K562 (cell line): ENCODE measurements around the gene EPHB1. TPM values are rescaled to one million over a fixed set of nuclear protein-coding genes. Genes with fewer than 3 reads are reported as not detected.

Experiments used
- ATAC-seq: fragments of 200-7000 bp; cut with Tn5 transposase; 3 replicates; pipeline ENCODE4 v1.9.1; 2020; ENCODE audit warnings: moderate library complexity
- BruUV-seq: library from RNA; stranded (reverse); fragments of 400-500 nt; replicated peaks from 2 replicates; lab custom pipeline; 2021; lab: Mats Ljungman, UMichigan
- CTCF ChIA-PET: fragments of 300-600 bp; formaldehyde crosslinking; extraction: SDS; loops from one replicate; lab custom pipeline; 2021; ENCODE audit warnings: low intra/inter-chr PET ratio; lab: Yijun Ruan, JAX
- POLR2A ChIA-PET: fragments of 300-600, 350-650 bp; sonication (Branson Sonifier 250); formaldehyde crosslinking; extraction: SDS; loops from one replicate; lab custom pipeline; 2021; ENCODE audit warnings: antibody characterized with exemption, inconsistent platforms; lab: Yijun Ruan, JAX
- DNase-seq, 4 experiments: peaks; one replicate each; pipeline versions ENCODE4 v3.0.0 to v3.0.0-alpha.2; 2011 to 2018; ENCODE audit warnings: low spot score in 3 of 4, mixed read lengths in 3 of 4; ENCODE audit errors: extremely low read depth in 1 of 4
- FAIRE-seq: peaks from 2 replicates; lab custom pipeline; 2011; peaks lifted over from hg19 to GRCh38; lab: Jason Lieb, UNC
- H2AFZ ChIP-seq: 2 replicates; pipeline ENCODE4 v1.6.0; 2011; ENCODE audit warnings: low read depth, low read length, control low read depth, inconsistent platforms
- H3K27ac ChIP-seq: fragments of 200-600 bp; 3 replicates; pipeline ENCODE4 v1.8.0; 2011; ENCODE audit warnings: low read depth, mild to moderate bottlenecking, control low read depth, inconsistent platforms, low read length, moderate library complexity, mixed read lengths; ENCODE audit errors: extremely low read depth
- H3K27me3 ChIP-seq, 2 experiments: fragments of 300-600 bp in 1 of 2; 2 replicates in 1 of 2; 3 replicates in 1 of 2; pipeline versions ENCODE4 v1.6.0 to v1.8.0; 2011; ENCODE audit warnings: inconsistent platforms in 2 of 2, low read length in 2 of 2, mild to moderate bottlenecking in 1 of 2, mixed read lengths in 1 of 2, moderate library complexity in 1 of 2; ENCODE audit not compliant: control insufficient read depth in 2 of 2, insufficient read depth in 2 of 2
- H3K36me3 ChIP-seq: fragments of 300-600 bp; 3 replicates; pipeline ENCODE4 v1.8.0; 2011; ENCODE audit warnings: mild to moderate bottlenecking, low read length, inconsistent platforms; ENCODE audit not compliant: control insufficient read depth, insufficient read depth
- H3K4me1 ChIP-seq, 2 experiments: fragments of 200-600 bp in 1 of 2; replicated peaks in 1 of 2; 2 replicates in 1 of 2; 3 replicates in 1 of 2; pipeline versions ENCODE4 v1.5.1 to v1.8.0; 2011; ENCODE audit warnings: inconsistent platforms in 2 of 2, low read length in 2 of 2, mild to moderate bottlenecking in 1 of 2, mixed read lengths in 1 of 2, moderate library complexity in 1 of 2; ENCODE audit not compliant: control insufficient read depth in 2 of 2, insufficient read depth in 2 of 2
- H3K4me2 ChIP-seq: 2 replicates; pipeline ENCODE4 v1.6.1; 2011; ENCODE audit warnings: low read length, control low read depth, inconsistent platforms, mixed read lengths; ENCODE audit not compliant: insufficient read depth
- H3K4me3 ChIP-seq: fragments of 200-600 bp; sonication (generic), shearing (Covaris generic); 2 replicates; pipeline ENCODE4 v1.5.1; 2016; ENCODE audit warnings: control low read depth, inconsistent platforms
- H3K79me2 ChIP-seq: fragments of 200-600 bp; 3 replicates; pipeline ENCODE4 v1.8.0; 2011; ENCODE audit warnings: low read length, inconsistent platforms; ENCODE audit not compliant: control insufficient read depth, insufficient read depth
- H3K9ac ChIP-seq, 2 experiments: 2 replicates each; pipeline versions ENCODE4 v1.6.0 to v1.6.1; 2011; ENCODE audit warnings: low read depth in 2 of 2, low read length in 2 of 2, control low read depth in 1 of 2, inconsistent platforms in 1 of 2, mild to moderate bottlenecking in 1 of 2, mixed read lengths in 1 of 2; ENCODE audit not compliant: insufficient read depth in 1 of 2
- H3K9me1 ChIP-seq: one replicate; pipeline ENCODE4 v1.6.0; 2011; ENCODE audit warnings: inconsistent platforms, mild to moderate bottlenecking, low read length, moderate library complexity; ENCODE audit not compliant: control insufficient read depth, insufficient read depth
- H3K9me3 ChIP-seq: replicated peaks from 2 replicates; pipeline ENCODE4 v1.5.1; 2011; ENCODE audit warnings: low read depth, low read length, inconsistent platforms; ENCODE audit not compliant: control insufficient read depth, insufficient read depth
- H4K20me1 ChIP-seq: replicated peaks from 2 replicates; pipeline ENCODE4 v1.6.1; 2011; ENCODE audit warnings: low read length, inconsistent platforms, mixed read lengths; ENCODE audit not compliant: control insufficient read depth, insufficient read depth
- BCL6 ChIP-seq: fragments of 250-450 bp; sonication (Bioruptor Pico); IDR thresholded peaks from 2 replicates; pipeline ENCODE4 v1.4.0; 2020
- CEBPB ChIP-seq: fragments of 450-650 bp; IDR thresholded peaks from 2 replicates; pipeline ENCODE4 v1.6.1; 2016; ENCODE audit warnings: missing genetic modification characterization, missing compliant biosample characterization
- E2F3 ChIP-seq: fragments of 250-450 bp; sonication (Bioruptor Pico); IDR thresholded peaks from 2 replicates; pipeline ENCODE4 v1.4.0; 2020; ENCODE audit warnings: mild to moderate bottlenecking
- ELF4 ChIP-seq: fragments of 450-650 bp; formaldehyde crosslinking; IDR thresholded peaks from 2 replicates; pipeline ENCODE4 v1.4.0; 2022; ENCODE audit warnings: missing genetic modification characterization
- NFIX ChIP-seq: fragments of 250-450 bp; sonication (Bioruptor Pico); IDR thresholded peaks from 2 replicates; pipeline ENCODE4 v1.4.0; 2020; ENCODE audit warnings: low read depth, mild to moderate bottlenecking, moderate library complexity
- ZBTB17 ChIP-seq: fragments of 450-650 bp; formaldehyde crosslinking; IDR thresholded peaks from 2 replicates; pipeline ENCODE4 v1.4.0; 2020; ENCODE audit warnings: mild to moderate bottlenecking
- ZC3H4 ChIP-seq: sonication (generic); formaldehyde crosslinking; IDR thresholded peaks from 2 replicates; pipeline ENCODE4 v1.9.0; 2021; ENCODE audit warnings: missing genetic modification reagents, borderline replicate concordance
- ZNF174 ChIP-seq: fragments of 250-450 bp; sonication (Bioruptor Pico); IDR thresholded peaks from 2 replicates; pipeline ENCODE4 v1.4.0; 2020; ENCODE audit warnings: mild to moderate bottlenecking
- ZNF707 ChIP-seq: fragments of 250-450 bp; sonication (Bioruptor Pico); conservative IDR thresholded peaks from 2 replicates; pipeline ENCODE4 v1.8.0; 2022; ENCODE audit warnings: inconsistent platforms, mild to moderate bottlenecking, moderate library complexity
- WGBS: fragments of 100-300 bp; shearing (Covaris generic); methylation state at CpG from one replicate; pipeline ENCODE4 v1.1.6; 2016; ENCODE audit warnings: low coverage, mixed read lengths; ENCODE audit not compliant: insufficient coverage; ENCODE audit errors: missing lambda C conversion rate; 5-methylcytosine and 5-hydroxymethylcytosine counted together
- in situ Hi-C: fragments of 300-500 bp; cut with MboI; formaldehyde crosslinking; loops from 4 replicates; pipeline ENCODE4 v1.15.0; 2018; ENCODE audit warnings: inconsistent platforms, mixed read lengths
- intact Hi-C: fragments of 100-400 bp; cut with micrococcal nuclease; formaldehyde crosslinking; loops from 2 replicates; pipeline ENCODE4 v1.14.2; 2022
- polyA plus RNA-seq, 8 experiments: library from polyadenylated mRNA; depleted of rRNA in 4 of 8; stranded (reverse) in 5 of 8; unstranded in 3 of 8; fragments of >200 nt; fragmentation: Nextera tagmentation in 2 of 8; fragmentation: Illumina TruSeq in 1 of 8; extraction: Ambion mirVana in 2 of 8; extraction: Trizol in 1 of 8; gene quantifications; 2 replicates each; pipeline versions ENCODE4 v1.2.1 to v1.2.3, GENCODE V29; 2011 to 2014; ENCODE audit warnings: inconsistent platforms in 1 of 8, missing spikeins in 1 of 8
- total RNA-seq, 7 experiments: library from RNA; depleted of rRNA in 6 of 7; stranded (reverse); fragments of >200 nt in 6 of 7; fragmentation: Illumina TruSeq in 2 of 7; extraction: Trizol in 2 of 7; gene quantifications; 2 replicates each; pipeline versions ENCODE4 v1.2.1 to v1.2.3, GENCODE V29; 2011 to 2021; ENCODE audit warnings: low replicate concordance in 1 of 7
- TF ChIP-seq, protein P1 (sequence below), 2 experiments: fragments of 450-650 bp in 1 of 2; sonication (generic) in 1 of 2; formaldehyde crosslinking in 1 of 2; IDR thresholded peaks in 1 of 2; conservative IDR thresholded peaks in 1 of 2; 2 replicates each; pipeline versions ENCODE4 v1.6.1 to v1.8.1; 2016 to 2023; ENCODE audit warnings: mild to moderate bottlenecking in 2 of 2, moderate library complexity in 2 of 2, inconsistent platforms in 1 of 2, missing genetic modification reagents in 1 of 2

The EPHB1 gene
- total and polyA plus RNA-seq, 9 of the 15 experiments (the other 6 are each of a cell fraction or from before 2014, with no cell fraction given), result 0.29 TPM; not detected in 8

DNA sequence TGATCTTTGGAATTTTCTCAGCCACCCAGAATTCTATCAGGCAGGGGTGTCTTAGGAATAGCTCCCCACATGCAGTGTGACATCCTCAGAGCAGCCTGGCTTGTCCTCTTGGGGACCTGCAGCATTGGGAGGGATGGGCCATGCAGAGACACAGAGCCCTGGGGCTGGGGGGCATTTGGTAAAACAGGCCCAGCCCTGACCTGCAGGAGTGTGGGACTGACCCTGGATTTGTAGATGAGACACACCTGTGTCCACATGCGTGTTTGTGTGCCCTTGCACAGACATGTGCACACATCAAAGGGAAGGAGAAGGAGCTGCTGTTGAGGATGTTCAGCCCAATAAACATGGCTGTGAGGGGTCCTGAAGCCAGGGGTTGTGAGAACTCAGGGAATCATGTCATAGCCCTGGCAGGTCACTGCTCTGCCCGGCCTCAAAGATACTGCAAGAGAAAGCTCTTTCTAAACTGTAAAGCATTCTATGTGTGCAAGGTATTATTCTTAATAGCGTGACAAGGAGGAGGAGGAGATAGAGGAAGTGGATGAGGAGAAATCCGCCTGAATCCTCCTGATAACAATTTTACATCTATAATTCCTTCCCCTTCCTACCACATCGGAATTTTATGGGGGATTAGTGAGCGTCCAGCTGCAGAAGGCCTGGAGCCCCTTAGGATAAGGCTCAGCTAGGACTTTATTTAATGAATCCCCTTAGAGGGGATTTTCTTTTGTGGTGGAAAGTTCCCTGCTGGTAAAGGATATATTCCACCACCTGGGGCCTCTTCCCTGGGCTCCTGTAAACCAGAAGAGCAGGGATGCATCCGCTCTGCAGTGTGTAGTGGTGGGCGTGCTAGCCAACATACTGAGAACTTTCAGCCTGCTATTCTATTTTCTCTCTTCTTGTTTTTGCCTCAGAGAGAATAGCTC, 245.5 kb downstream of the EPHB1 start:
- H3K4me2 ChIP-seq, result no peak overlapping the region
- H4K20me1 ChIP-seq, result no peaks in the 10 kb centered on the region
- BruUV-seq, result no TSS peak
- no peak for DNase-seq
- H3K9me3 ChIP-seq, result no peaks in the 10 kb centered on the region
- H3K4me3 ChIP-seq, result no peak overlapping the region
- H3K79me2 ChIP-seq, result no peaks in the 10 kb centered on the region
- no peaks in the 10 kb centered on the region for H3K36me3 ChIP-seq
- ATAC-seq, result no peak
- no peak for TF ChIP-seq ZNF174 (CRISPR knock-in tag)
- no peak for TF ChIP-seq CEBPB (tag)
- TF ChIP-seq ELF4, result no peak
- no peak for TF ChIP-seq ZNF707
- TF ChIP-seq ZBTB17, result no peak
- TF ChIP-seq, protein P1, sequence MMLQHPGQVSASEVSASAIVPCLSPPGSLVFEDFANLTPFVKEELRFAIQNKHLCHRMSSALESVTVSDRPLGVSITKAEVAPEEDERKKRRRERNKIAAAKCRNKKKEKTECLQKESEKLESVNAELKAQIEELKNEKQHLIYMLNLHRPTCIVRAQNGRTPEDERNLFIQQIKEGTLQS (IDR thresholded peaks at IDR 0.05), result no peak
- TF ChIP-seq, protein P1 (CRISPR knock-in tag; conservative IDR thresholded peaks at IDR 0.05), result no peak
- no peak for TF ChIP-seq ZC3H4 (CRISPR knock-in tag)
- no peak for TF ChIP-seq NFIX (CRISPR knock-in tag)
- TF ChIP-seq E2F3, result no peak
- TF ChIP-seq BCL6 (CRISPR knock-in tag), result no peak
- CTCF ChIA-PET, result no interaction called here
- H3K27ac ChIP-seq, result no peak overlapping the region
- no peaks in the 10 kb centered on the region for H3K27me3 ChIP-seq
- POLR2A ChIA-PET, result no interaction called here
- no peak overlapping the region for H3K9ac ChIP-seq
- 0% methylated on average over 7 of the region's 8 CpGs for WGBS
- no peaks in the 10 kb centered on the region for H3K4me1 ChIP-seq
- in situ Hi-C loops, result no loop called here
- no peak overlapping the region for H2AFZ ChIP-seq
- intact Hi-C loops, result no loop called here
- no peak for FAIRE-seq
- H3K9me1 ChIP-seq, result no peaks in the 10 kb centered on the region
